Neural progenitor cell (in vitro differentiated cells): ENCODE data around the gene KLK14. TPM values are rescaled to one million over a fixed set of nuclear protein-coding genes. Genes with fewer than 3 reads are reported as not detected.

Experiments used
- DNase-seq: peaks from one replicate; pipeline ENCODE4 v3.0.0-alpha.2; 2016; ENCODE audit warnings: low spot score
- H2AFZ ChIP-seq: fragments of 200-600 bp; sonication (generic); replicated peaks from 2 replicates; pipeline ENCODE4 v1.6.1; 2016; ENCODE audit warnings: antibody characterized with exemption
- H3F3A ChIP-seq: fragments of 200-600 bp; sonication (generic); 2 replicates; pipeline ENCODE4 v1.6.1; 2016; ENCODE audit warnings: antibody characterized with exemption, low read depth
- H3K27ac ChIP-seq: fragments of 200-600 bp; sonication (generic); 2 replicates; pipeline ENCODE4 v1.5.1; 2016; ENCODE audit warnings: mild to moderate bottlenecking
- H3K27me3 ChIP-seq: fragments of 200-600 bp; sonication (generic); 2 replicates; pipeline ENCODE4 v1.6.1; 2016; ENCODE audit warnings: mild to moderate bottlenecking, moderate library complexity
- H3K36me3 ChIP-seq: fragments of 200-600 bp; sonication (generic); 2 replicates; pipeline ENCODE4 v1.5.1; 2016
- H3K4me1 ChIP-seq: fragments of 200-600 bp; sonication (generic); 2 replicates; pipeline ENCODE4 v1.6.1; 2016; ENCODE audit warnings: mixed run types
- H3K4me2 ChIP-seq: fragments of 200-600 bp; sonication (generic); 2 replicates; pipeline ENCODE4 v1.6.1; 2016
- H3K4me3 ChIP-seq: fragments of 200-600 bp; sonication (generic); 2 replicates; pipeline ENCODE4 v1.5.1; 2016
- H3K79me2 ChIP-seq: fragments of 200-600 bp; sonication (generic); 2 replicates; pipeline ENCODE4 v1.6.1; 2016; ENCODE audit warnings: low read depth
- H3K9ac ChIP-seq: fragments of 200-600 bp; sonication (generic); 2 replicates; pipeline ENCODE4 v1.6.1; 2016
- H3K9me3 ChIP-seq: fragments of 200-600 bp; sonication (generic); 2 replicates; pipeline ENCODE4 v1.5.1; 2016; ENCODE audit warnings: low read depth
- H4K20me1 ChIP-seq: fragments of 200-600 bp; sonication (generic); 2 replicates; pipeline ENCODE4 v1.6.1; 2016; ENCODE audit warnings: low read depth
- H3K27ac Mint-ChIP-seq: 3 replicates; pipeline ENCODE4 v1.8.0; 2021; ENCODE audit warnings: mixed read lengths
- H3K27me3 Mint-ChIP-seq: 2 replicates; pipeline ENCODE4 v1.8.0; 2022; ENCODE audit warnings: low read depth, mild to moderate bottlenecking, inconsistent platforms, moderate library complexity, mixed read lengths; ENCODE audit not compliant: insufficient read depth
- H3K36me3 Mint-ChIP-seq: 3 replicates; pipeline ENCODE4 v1.8.0; 2021; ENCODE audit warnings: mixed read lengths
- H3K4me1 Mint-ChIP-seq: 3 replicates; pipeline ENCODE4 v1.8.0; 2021; ENCODE audit warnings: mixed read lengths
- H3K4me3 Mint-ChIP-seq: 3 replicates; pipeline ENCODE4 v1.8.0; 2021; ENCODE audit warnings: mild to moderate bottlenecking, moderate library complexity, mixed read lengths
- H3K9me3 Mint-ChIP-seq: 3 replicates; pipeline ENCODE4 v1.8.0; 2020; ENCODE audit warnings: mixed read lengths
- CTCF ChIP-seq: fragments of 200-600 bp; sonication (generic); IDR thresholded peaks from 2 replicates; pipeline ENCODE4 v1.5.1; 2017; ENCODE audit warnings: antibody characterized with exemption, mild to moderate bottlenecking
- EZH2 ChIP-seq: fragments of 200-600 bp; sonication (generic); IDR thresholded peaks from 2 replicates; pipeline ENCODE4 v1.6.1; 2017; ENCODE audit warnings: antibody characterized with exemption, mild to moderate bottlenecking, moderate library complexity
- EZH2phosphoT487 ChIP-seq: fragments of 200-600 bp; sonication (generic); IDR thresholded peaks from 2 replicates; pipeline ENCODE4 v1.6.1; 2017; ENCODE audit warnings: antibody characterized with exemption
- total RNA-seq: library from RNA; depleted of rRNA; stranded (reverse); fragments of >200 nt; gene quantifications from 2 replicates; pipeline ENCODE4 v1.2.3, GENCODE V29; 2015; ENCODE audit warnings: low replicate concordance

KLK14 gene
- total RNA-seq, 1 donor from 2014 or later = not detected

GRCh38 chr19:51076631-51077213, 6.0 kb downstream of the KLK14 start:
- H3K9me3 ChIP-seq = no peaks in the 10 kb centered on the region
- H3K4me1 Mint-ChIP-seq = peaks cover 4% of the 10 kb centered on the region
- no peak overlapping the region for H3K4me2 ChIP-seq
- no peak overlapping the region for H3K4me3 ChIP-seq
- no peak overlapping the region for H3K9ac ChIP-seq
- H3K27ac ChIP-seq = no peak overlapping the region
- TF ChIP-seq EZH2phosphoT487 (no peak), EZH2 (no peak), CTCF (no peak)
- H3K36me3 ChIP-seq = no peaks in the 10 kb centered on the region
- H2AFZ ChIP-seq = no peak overlapping the region
- no peaks in the 10 kb centered on the region for H3K79me2 ChIP-seq
- H4K20me1 ChIP-seq = no peaks in the 10 kb centered on the region
- H3K4me1 ChIP-seq = no peaks in the 10 kb centered on the region
- H3K27me3 ChIP-seq = no peaks in the 10 kb centered on the region
- H3K36me3 Mint-ChIP-seq = no peaks in the 10 kb centered on the region
- H3K4me3 Mint-ChIP-seq = no peak overlapping the region
- peaks cover 1% of the 10 kb centered on the region for H3K27me3 Mint-ChIP-seq
- H3K27ac Mint-ChIP-seq = no peak overlapping the region
- no peaks in the 10 kb centered on the region for H3F3A ChIP-seq
- no peak for DNase-seq
- H3K9me3 Mint-ChIP-seq = peaks cover 13% of the 10 kb centered on the region

GRCh38 chr19:51075998-51076397, 6.7 kb downstream of the KLK14 start:
- no peak overlapping the region for H3K4me3 Mint-ChIP-seq
- TF ChIP-seq CTCF = no peak
- no peak for TF ChIP-seq EZH2phosphoT487
- TF ChIP-seq EZH2 = no peak
- H3K4me3 ChIP-seq = no peak overlapping the region
- no peaks in the 10 kb centered on the region for H3F3A ChIP-seq
- no peak overlapping the region for H2AFZ ChIP-seq
- no peak overlapping the region for H3K4me2 ChIP-seq
- DNase-seq = no peak
- H4K20me1 ChIP-seq = no peaks in the 10 kb centered on the region
- H3K27ac Mint-ChIP-seq = no peak overlapping the region
- no peaks in the 10 kb centered on the region for H3K79me2 ChIP-seq
- no peaks in the 10 kb centered on the region for H3K36me3 Mint-ChIP-seq
- H3K9me3 ChIP-seq = no peaks in the 10 kb centered on the region
- no peaks in the 10 kb centered on the region for H3K27me3 Mint-ChIP-seq
- H3K4me1 ChIP-seq = no peaks in the 10 kb centered on the region
- H3K9me3 Mint-ChIP-seq = peaks cover 13% of the 10 kb centered on the region
- peaks cover 4% of the 10 kb centered on the region for H3K4me1 Mint-ChIP-seq
- H3K27ac ChIP-seq = no peak overlapping the region
- no peak overlapping the region for H3K9ac ChIP-seq
- H3K27me3 ChIP-seq = no peaks in the 10 kb centered on the region
- H3K36me3 ChIP-seq = no peaks in the 10 kb centered on the region

- no peak overlapping the region for H3K27ac ChIP-seq
- no peaks in the 10 kb centered on the region for H4K20me1 ChIP-seq
- peaks cover 17% of the 10 kb centered on the region for H3K9me3 Mint-ChIP-seq
- no peaks in the 10 kb centered on the region for H3K36me3 ChIP-seq
- TF ChIP-seq EZH2 (no peak), EZH2phosphoT487 (no peak)
- H3K27me3 ChIP-seq = peaks cover 4% of the 10 kb centered on the region
- no peaks in the 10 kb centered on the region for H3K4me1 Mint-ChIP-seq
- peaks cover 7% of the 10 kb centered on the region for H3K27me3 Mint-ChIP-seq
- no peaks in the 10 kb centered on the region for H3F3A ChIP-seq
- DNase-seq = no peak
- no peaks in the 10 kb centered on the region for H3K79me2 ChIP-seq
- no peak overlapping the region for H3K27ac Mint-ChIP-seq
- no peaks in the 10 kb centered on the region for H3K9me3 ChIP-seq
- no peaks in the 10 kb centered on the region for H3K36me3 Mint-ChIP-seq
- no peak overlapping the region for H3K4me3 Mint-ChIP-seq
- H3K4me1 ChIP-seq = no peaks in the 10 kb centered on the region
- H2AFZ ChIP-seq = no peak overlapping the region
- no peak overlapping the region for H3K4me3 ChIP-seq
- H3K4me2 ChIP-seq = no peak overlapping the region
- no peak overlapping the region for H3K9ac ChIP-seq
Measured at GRCh38 chr19:51071095-51071405, 11.6 kb downstream of the KLK14 start.

- Histone ChIP-seq H3K27me3 (peaks cover 10% of the 10 kb centered on the region), H3K4me1 (no peaks in the 10 kb centered on the region), H3K9me3 (no peaks in the 10 kb centered on the region), H3K79me2 (no peaks in the 10 kb centered on the region), H3K4me2 (no peak overlapping the region), H3F3A (no peaks in the 10 kb centered on the region), H3K36me3 (no peaks in the 10 kb centered on the region), H2AFZ (no peak overlapping the region), H4K20me1 (no peaks in the 10 kb centered on the region), H3K9ac (no peak overlapping the region), H3K4me3 (no peak overlapping the region), H3K27ac (no peak overlapping the region)
- H3K9me3 Mint-ChIP-seq = peaks cover 20% of the 10 kb centered on the region
- peaks cover 9% of the 10 kb centered on the region for H3K27me3 Mint-ChIP-seq
- H3K4me1 Mint-ChIP-seq = no peaks in the 10 kb centered on the region
- no peak for DNase-seq
- no peaks in the 10 kb centered on the region for H3K36me3 Mint-ChIP-seq
- H3K4me3 Mint-ChIP-seq = no peak overlapping the region
- H3K27ac Mint-ChIP-seq = no peak overlapping the region
- TF ChIP-seq EZH2phosphoT487 = no peak
- TF ChIP-seq CTCF = no peak
- TF ChIP-seq EZH2 = no peak
Measured at GRCh38 chr19:51070334-51071094, 12.2 kb downstream of the KLK14 start.
